IPS-NIHi11 (cell line): ENCODE data around the gene TEX22.

Experiments used
- DNase-seq: peaks from one replicate; pipeline ENCODE4 v3.0.0; 2012; ENCODE audit warnings: mixed read lengths, low spot score

TEX22 gene

DNA sequence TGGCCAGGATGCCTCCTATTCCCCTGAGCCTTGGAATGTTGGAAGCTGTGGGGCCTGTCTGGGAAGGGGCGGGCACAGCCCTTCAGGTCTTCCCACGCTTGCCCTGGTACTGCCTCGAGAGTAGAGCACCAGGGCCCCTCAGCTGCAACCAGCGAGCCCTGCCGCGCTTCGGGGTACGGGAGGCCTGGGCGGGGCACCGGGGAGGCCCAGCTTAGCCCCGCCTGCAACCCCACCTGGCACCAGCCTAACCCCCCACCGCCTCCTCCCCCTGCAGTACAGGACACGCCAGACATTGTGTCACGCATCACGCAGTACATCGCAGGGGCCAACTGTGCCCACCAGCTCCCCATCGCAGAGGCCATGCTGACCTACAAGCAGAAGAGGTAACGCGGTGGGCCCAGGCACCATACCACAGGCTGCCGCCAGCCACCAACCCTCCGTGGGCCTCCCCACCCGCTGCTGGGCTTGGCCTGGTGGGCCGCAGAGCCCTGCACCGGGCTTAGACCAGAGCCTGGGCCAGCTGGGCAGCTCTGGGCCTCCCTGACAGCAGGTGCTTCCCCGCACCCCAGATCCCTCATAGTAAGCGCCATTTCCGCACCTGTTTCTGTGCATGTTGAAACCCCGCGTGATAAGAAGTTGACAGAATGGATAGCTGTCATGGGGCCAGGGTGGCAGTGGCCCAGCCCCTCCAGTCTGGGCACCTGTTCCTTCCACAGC lies 13.6 kb upstream of the TEX22 start:
- no peak for DNase-seq

DNA sequence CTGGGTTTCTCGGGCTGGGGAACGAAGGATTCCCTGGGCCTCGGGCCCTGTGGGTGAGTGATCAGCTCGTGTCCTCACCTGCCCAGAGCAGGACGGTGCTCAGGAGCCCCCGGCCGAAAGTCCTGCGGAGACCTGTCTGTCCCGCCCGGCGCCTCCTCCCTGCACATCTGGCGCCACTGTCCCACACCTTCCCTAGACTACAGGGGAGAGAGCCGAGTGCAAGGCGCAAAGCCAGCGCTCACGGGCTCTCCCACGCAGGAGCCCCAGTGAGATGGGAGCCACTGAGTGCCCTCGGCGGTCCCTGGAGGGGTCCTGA lies 13.1 kb upstream of the TEX22 start:
- DNase-seq, result no peak

DNA sequence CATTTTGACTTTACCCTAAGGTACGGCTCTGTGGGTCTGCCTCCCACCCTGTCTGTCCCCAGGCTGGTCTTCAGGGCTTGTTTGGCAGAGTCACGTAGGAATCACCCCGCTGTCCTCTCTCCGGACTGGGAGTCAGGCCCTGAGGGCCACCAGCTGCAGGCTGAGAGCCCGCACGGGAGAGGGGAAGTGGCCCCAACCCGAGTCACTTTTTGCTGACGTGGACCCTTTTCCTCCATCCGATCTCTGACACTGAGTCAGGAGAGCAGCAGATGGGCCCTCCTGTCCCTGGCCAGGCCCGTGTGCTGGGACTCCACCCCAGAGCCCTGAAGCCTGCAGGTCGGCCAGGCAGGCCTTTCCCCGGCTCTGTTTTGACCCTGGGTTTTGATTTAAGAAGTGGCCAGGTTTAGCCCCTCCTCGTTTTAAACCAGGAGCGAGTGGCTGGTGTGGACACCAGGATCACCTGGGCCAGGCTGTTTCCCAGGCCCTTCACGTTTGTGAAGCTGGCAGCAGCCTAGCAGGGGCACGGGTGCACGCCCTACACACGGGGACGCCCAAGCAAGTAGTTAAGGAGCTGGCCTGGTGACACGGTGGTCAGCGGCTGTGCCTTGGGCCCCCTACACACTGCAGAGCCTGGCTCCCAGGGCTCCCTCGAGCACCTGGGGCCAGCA lies 12.5 kb upstream of the TEX22 start:
- DNase-seq, result no peak

DNA sequence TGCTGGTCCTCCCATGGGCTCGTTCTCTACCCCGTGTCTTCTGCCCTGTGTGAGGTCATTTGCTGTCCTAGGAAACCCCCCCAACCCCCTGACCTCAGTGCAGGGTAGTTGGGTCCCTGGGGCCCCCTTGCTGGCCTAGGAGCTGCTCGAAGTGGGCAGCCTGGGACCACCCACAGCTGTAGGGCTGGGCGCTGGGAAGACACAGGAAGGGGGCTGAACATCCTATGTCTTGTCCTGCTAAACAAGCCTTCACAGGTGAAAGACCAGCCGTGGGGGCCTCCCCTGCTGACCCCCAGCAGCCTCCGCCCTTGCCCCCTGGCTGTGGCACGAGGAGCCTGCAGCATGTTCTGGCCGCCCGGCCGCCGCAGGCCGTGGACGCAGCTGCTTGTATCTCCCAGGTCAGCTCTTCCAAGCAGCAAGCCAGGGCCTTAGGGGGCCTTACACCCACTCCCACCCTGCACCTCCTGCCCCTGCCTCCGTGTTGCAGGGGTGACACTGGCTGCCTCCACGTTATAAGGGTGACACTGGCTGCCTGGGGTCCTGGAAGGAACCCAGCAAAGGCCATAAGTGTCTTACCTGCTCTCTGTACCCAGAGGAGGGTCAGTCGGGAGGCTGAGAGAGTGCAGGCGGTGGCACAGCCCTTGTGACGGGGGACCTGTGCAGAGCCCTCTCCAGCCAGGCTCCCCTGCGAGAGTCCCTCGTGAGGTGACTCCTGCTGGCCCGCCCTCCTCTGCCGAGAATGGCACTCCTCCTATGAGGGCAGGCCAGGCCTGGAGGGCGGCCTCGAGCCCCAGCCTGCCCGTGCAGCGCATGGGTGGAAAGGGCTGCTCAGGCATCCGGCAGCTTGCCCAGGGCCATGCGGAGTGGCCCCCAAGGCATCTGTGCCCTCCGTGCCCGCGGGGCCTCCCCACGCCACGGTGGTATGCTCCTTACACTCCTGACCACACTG lies 11.5 kb upstream of the TEX22 start:
- DNase-seq, result no peak

DNA sequence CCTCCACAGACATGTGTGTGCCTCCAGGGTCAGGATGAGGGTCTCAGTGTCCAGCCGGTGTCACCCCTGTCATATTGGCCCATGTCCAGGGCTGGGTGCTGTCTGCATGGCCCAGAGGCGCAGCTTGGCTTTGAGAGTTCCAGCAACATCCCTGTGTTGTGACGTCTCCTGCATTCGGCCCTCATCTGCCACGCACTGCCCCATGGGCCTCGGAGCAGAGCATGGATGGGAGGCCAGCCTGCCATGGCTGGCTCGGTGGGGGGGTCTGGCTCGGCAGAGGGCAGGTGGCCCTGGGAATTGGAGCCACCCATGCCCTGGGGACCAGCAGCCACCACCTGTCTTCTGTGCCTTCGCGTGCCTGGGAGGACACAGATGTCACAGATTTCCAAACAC lies 10.8 kb upstream of the TEX22 start:
- DNase-seq, result no peak

DNA sequence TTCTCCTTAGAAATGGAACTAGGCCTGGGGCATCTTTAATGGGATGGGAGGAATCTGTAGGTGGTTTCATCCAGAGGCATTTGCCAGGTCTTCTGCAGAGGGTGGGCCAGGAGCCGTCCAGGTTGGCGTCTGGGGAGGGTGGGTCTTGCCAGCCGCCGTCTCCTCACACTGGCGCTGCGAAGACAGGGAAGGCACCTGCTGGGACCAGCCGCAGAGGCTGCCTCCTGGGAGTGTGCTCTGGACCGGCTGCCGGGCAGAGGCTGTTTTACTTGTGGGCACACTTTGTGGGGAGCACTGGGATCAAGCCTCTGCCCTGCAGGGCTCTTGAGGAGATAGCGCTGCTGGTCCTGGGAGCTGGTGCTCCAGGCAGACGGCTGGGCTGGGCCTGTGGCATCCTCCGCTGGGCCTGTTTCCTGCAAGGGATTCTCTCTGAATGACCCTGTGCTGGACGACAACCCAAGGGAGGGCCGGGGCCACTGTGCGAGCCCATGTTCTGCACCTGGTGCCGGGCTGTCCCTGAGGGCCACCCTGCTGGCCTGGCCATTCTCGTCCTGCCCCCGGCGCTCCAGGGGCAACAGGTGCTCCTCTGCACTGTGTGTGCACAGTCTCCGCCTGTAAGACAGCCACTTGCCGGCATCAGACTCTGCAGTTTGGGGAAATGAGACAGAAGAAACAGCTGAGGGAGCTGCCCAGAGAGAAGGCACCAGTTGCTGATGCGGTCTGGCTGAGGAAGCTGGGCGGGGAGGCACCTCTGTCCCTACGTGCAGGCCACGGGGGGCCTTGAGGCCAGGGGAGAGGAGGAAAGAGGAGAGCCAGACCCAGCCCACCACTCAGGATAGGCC lies 10.0 kb upstream of the TEX22 start:
- DNase-seq, result no peak

DNA sequence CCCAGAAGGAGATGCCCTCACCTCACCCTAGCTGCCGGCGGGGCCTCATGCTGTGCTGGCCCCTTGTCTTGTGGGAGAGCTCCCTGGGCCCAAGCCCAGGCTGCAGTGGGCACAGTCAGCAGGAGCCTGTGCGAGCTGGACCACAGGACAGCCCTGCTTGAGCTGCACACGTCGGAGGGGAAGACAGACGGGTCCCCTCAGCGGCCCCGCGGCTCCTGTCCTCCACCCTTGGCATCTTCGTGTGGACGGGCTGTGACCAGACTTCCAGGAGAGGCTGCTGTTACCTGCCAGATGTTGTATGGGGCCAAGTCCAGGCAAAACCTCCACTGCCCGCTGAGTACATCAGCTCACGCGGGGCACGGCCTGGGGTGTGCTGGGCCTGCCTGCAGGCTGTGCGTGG lies 9.4 kb upstream of the TEX22 start:
- no peak for DNase-seq

DNA sequence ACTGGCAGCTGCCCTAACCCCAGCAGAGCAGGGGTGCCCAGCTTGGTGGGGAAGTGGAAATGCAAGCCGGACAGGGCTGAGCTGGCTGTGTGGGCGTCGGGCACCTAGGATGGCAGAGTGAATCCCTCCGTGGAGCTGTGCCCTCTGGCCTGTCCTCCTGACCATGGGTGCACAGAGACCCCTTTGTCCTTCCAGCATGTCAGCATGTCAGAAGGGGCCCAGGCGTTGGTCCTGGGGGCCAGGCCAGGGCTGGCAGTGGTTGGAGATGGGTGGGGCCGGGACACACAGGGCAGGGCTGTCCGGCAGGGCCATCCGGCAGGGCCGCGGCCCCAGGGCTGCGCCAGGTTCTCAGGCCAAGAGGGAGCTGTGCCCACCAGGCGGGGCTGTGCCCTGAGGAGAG lies 8.8 kb upstream of the TEX22 start:
- no peak for DNase-seq

DNA sequence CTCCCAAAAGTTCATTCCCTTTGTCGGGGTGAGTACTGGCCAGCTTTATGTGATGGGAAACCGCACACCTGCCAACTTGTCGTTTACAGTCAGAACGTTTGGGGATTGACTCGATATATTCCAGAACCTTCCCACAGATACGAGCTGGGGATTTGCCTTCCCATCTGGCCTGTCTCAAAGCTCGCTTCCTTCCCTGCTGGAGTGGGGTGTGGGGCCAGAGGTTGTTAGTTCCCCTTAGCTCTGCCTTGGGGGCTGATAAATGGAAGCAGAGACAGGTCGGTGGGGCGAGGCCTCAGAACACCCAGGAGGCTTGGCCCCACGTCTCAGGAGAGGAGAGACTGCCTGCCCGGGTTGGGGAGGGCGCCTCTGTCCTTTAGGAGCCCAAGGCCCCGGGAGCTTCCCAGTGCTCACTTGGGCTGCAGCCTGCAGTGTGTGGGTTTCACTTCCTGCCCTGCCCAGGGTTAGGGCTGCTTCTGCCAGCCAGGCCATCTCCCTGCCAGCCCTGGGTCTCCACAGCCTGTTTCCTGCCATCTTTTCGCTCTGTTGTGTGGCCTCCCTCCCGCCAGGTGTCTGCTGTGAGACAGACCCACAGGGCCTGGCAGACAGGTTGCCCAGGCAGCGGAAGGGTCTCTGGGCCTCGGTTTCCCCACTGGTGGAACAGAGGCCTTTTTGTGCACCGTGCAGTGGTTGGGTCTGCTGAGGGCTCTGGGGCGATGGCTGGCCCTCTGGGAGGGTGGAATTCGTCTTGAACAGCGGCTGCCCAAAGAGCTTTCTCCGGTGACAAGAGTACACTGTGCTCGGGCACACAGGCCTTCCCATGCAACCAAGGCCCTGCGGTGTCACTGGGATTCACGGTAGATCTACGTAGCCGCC lies 8.1 kb upstream of the TEX22 start:
- no peak for DNase-seq

DNA sequence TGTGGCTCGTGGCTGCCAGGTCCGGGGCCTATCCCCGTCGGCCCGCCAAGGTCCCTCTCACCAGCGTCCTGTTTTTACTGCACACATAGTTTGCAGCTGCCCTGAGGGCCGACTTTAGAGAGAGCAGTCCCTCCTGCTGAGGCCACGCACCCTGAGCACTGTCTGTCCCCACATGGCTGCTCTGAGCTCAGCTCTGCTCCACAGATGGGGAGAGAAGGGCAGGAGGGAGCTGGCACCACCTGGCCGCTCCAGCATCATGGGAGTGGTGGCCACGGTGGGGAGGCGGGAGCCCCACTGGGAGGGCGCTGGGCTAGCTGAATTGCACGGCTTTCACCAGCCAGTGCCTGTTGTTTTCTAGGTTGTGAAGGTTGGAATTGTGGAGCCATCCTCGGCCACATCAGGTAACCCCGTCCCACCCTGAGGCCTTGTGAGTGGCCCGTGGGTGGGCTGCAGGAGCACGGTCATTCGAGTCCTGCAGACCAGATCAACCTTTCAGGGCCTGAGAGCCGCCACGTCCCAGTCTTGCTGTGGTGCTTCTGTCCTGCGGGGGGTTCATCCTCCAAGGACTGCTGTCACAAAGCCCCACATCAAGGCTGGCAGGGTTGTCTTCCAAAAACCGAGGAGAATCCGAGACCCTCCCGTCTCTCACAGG lies 7.4 kb upstream of the TEX22 start:
- no peak for DNase-seq

DNA sequence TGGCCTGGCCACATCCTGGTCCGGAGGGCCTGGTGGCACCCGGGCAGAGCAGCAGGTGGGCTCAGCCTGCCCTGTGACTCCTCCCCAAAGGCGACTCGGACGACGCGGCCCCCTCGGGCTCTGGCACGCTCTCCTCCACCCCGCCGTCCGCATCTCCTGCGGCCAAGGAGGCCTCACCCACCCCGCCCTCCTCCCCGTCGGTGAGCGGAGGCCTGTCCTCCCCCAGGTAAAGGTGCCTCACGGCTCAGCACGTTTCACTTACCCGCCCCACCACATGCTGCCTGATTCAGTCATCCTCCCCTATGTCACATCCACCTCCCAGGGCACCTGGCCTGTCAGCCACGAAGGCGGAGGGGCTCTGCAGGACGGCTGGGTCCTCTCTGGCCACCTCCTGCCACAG lies 6.8 kb upstream of the TEX22 start:
- DNase-seq, result no peak

DNA sequence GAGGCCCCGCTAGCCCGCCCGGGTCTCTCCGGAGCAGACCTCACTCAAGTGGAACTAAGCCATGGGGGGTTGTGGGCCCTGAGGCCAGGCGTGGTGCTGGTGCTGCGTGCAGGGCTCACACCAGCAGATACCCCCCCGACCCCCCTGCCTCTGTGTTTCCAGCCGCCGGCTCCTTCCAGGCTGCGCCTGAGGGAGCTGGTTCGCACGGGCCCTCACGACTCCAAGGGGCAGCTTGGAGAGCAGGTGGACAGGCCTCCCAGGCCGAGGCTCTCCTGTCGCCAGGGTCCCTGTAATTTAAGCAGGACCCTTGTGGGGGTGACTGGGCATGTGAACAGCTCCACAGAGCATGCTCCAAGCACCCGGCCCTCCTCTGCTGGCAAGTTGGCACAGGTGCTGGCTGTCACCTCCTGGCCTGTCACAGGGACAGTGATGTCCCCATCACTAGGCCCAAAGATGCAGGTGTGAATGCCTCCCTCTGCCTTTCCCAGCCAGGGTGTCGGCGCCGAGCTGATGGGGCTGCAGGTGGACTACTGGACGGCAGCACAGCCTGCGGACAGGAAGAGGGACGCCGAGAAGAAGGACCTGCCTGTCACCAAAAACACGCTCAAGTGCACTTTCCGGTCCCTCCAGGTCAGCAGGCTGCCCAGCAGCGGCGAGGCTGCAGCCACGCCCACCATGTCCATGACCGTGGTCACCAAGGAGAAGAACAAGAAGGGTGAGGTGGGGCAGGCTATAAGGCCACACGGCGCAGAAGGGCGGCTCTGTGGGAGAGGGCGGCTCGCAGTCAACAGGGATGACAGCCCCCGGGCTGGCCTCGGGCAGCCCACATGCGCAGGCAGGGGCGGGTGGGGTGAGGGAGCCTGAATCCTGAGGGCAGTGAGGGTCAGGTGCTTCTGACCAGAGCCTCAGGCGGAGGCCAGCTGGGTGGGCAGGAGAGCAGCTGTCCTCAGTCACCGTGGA lies 5.9 kb upstream of the TEX22 start:
- DNase-seq, result peak; percentile 10

DNA sequence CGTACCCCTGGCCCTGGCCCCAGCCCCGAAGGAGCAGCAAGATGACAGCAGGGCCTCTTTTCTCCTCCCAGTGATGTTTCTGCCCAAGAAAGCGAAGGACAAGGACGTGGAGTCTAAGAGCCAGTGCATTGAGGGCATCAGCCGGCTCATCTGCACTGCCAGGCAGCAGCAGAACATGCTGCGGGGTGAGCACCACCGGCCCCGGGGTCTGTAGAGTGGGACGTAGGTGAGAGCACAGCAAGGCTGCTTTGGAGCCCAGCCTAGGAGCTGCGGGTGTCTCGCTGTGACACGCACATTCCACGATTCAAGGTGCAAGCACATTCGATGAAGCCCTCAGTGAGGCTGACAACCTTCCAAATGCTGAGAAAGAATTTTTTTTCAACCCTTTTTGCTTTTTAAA lies 5.2 kb upstream of the TEX22 start:
- no peak for DNase-seq

DNA sequence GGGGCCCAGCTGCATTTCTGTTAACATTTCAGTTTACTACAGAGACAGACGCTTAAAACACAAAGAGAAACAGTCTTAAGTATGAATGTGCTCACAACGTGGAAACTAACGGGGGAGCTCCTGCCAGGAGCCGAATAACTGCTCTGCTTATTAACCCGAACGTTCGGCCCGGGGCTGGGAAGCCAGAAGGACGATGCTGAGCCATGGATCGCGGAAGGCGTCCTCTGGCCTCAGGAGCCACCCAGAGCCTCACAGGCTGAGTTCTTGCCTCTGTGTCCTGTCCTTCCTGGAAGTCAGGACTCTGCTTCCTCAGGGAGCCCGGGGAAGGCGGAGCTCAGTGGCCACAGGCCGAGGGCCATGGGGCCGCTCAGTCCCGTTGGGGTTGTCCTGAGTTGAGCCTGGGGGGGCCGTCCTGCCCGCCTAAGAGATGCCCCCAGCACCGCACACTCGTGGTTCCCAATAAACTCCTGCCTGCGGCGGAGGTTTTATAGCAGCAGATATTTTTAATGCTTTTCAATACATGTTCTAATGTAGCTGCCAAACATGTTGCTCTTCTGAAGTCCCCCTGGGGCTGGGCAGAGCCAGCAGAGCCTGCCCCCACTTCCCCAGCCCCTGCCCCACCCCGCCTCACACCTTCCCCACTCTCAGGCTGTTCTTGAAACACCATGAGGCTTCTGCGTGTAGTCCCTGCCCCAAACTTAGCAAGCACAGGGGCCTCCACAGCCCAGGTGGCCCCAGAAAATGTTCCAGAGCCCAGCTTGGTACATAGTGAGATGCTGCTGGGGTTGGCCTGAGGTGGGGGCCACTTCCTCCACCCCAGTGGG lies 3.4 kb upstream of the TEX22 start:
- no peak for DNase-seq

DNA sequence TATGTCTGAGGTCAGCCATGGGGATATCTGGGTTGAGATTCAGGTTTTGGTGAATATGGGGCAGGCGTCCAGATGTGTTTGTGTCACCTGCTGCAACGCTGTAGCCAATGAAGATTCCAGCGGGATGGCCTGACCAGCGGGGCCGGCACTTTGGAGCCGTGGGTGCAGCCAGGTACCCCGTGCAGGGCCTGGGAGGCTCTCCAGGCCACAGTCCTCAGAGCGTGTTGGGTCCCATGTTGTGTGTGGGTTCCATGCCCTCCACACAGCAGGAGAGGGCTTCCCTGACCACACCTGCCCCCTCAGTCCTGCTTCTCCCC lies 2.8 kb upstream of the TEX22 start:
- no peak for DNase-seq

DNA sequence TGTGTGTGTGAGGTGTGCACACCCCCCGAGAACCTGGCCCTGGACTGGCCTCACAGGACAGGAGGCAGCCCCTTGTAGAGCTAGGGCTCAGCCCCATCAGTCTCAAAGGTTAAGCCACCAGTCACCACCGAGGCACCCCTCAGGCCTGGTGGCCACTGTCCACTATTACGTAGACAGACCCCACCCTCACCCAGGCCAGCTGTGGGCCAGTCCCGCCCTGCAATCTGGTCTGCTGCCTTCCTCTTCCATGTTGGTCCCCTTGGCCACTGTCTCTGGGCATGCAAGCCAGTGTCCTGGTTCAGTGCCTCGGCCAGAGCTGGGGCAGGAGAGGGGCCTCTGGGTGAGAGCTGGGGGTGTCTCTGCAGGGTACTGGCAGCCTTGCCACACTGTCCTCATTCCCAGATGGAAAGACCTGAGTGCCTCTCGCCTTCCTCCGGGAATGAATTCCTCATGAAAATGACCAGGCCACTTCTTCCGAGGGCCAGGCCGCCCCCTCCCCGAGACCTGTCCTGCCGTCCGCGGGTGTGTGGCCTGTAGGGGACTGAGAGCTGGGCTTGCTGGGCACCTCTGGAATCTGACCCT lies 897 bp upstream of the TEX22 start:
- DNase-seq, result peak; percentile 37

DNA sequence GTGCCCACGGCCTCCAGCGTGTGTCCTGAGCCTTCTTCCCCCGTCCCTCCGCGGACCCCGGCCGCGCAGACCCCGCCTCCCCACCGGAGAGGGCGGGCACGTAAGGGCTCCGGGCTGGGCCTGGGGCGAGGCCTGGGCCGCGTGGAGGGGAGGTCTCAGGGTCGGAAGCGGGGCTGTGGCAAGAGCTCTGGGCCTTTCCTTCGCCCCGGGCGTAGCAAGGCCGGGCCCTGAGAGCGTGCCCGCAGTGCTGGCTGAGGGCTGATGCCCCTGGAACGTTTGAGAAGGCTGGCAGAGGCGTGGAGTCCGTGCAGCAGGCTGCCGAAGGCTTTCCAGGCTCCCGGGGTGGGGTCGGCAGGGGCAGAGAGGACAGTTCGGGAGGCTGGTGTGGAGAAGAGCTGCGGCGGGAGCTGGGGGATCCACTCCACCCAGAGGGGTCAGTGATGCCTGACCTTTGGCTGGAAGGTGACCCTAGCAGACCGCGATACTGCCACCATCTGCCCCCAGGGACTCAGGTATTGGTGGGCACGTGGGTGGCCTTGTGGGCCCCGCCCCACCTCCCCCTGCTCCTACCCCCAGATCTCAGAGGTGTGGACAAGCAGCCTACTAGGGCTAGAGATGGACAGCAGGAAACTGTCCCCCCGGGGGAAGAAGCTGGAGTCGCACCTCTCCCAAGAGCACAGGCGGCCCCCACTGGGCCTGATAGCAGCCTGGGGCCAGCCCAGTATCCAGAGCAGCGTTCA lies 558 bp downstream of the TEX22 start:
- peak; percentile 85 for DNase-seq

DNA sequence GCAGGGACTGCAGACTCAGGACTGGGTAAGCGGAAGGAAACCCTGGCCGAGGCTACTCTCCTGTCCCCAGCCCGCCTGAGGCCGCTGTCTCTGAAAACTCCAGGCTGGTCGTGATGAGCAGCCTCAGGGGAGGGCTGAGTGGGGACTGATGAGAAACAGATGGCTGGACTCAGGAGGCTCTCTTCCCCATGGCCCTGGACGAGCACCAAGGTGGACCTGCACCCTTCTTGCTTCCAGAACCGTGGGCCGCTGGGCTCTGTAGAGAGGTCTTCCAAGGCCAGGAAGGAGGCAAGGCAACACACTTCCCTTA lies 1.1 kb downstream of the TEX22 start:
- DNase-seq, result no peak
